Activated CD4-positive, alpha-beta T cell treated with anti-CD3 and anti-CD28 coated beads, Interleukin-2, Interleukin-6, amounts not matched to agents 100 ng/mL and 50 ng/mL, durations not matched to agents 16 hours and 8 hours (primary cell): Measurements from ENCODE around the gene FAM184B.

Experiments
- DNase-seq: peaks from one replicate; pipeline ENCODE4 v3.0.0-alpha.2; 2020

Gene FAM184B

DNA sequence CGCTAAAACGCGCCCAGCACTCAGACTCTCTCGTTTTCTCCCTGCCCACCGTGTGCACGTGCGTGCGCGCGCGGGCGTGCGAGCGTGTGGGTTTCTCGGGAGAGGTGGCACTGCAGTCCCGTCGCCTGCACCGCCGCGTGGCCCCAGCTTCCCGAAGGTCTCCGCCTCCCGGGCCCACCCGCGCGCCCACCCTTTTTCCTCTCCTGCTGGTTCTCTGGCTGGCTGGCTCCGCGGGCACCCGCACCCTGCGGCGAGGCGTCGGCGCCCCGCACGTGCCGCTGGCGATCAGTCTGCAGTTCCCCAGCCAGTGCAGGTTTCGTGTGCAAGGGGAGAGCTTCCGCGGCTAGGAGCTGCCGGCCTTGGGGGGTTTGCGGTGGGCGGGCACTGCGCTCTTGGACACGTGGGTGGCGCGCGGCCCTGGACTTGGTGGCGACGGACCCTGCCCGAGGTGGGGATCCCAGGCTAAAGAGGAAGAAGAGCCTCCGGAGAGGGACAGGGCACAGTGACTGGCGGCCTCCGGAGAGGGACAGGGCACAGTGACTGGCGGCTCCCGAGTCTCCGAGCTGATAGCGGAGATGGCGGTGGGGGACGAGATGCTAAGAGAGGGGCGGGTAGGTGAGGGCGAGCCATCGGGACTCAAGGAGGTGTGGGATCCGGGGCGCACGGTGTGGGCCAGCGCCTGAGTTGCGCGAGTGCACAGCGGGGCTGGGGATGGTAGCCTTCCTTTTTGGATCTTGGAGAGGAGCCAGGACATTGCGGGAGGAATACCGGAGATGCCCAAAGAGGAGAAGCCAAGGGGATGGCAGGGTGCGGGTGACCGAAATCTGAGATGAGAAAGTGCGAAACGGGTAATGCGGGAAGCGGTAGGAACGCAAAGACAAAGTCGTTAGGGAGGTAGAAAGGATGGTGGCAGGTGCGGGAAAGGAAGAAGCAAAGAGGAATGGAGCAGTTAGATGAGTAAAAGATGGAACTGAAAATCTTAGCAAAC, at the start of gene FAM184B:
TSS of gene FAM184B (minus strand) at position 322 of the 988 bp plus-strand sequence. CDS start 322 bp downstream, outside the sequence.
- no peak for DNase-seq

GRCh38 chr4:17823871-17824669, 42.6 kb upstream of the FAM184B start:
- no peak for DNase-seq

GRCh38 chr4:17817027-17817426, 35.6 kb upstream of the FAM184B start:
- peak; percentile 47 for DNase-seq

DNA sequence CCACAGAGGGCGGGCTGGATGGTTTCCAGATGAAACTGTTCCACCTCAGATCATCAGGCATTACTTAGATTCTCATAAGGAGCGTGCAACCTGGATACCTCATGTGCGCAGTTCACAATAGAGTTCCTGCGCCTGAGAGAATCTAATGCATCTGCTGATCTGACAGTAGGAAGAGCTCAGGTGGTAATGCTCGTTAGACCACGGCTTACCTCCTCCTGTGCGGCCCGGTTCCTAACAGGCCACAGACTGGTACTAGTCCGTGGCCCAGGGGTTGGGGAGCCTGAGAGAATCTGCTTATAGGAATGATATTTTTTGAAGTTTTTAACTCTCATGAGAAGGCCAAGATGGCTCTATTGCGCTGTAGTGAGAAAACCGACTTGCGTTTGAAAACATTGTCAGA, 34.7 kb upstream of the FAM184B start:
- DNase-seq, result no peak

GRCh38 chr4:17814140-17814539, 32.7 kb upstream of the FAM184B start:
- DNase-seq, result no peak

- no peak for DNase-seq
Observed at GRCh38 chr4:17812801-17813200, 31.4 kb upstream of the FAM184B start.

- DNase-seq, result no peak
Observed at GRCh38 chr4:17812125-17812524, 30.7 kb upstream of the FAM184B start.

GRCh38 chr4:17811078-17811603, 29.7 kb upstream of the FAM184B start:
- DNase-seq, result peak; percentile 37

DNA sequence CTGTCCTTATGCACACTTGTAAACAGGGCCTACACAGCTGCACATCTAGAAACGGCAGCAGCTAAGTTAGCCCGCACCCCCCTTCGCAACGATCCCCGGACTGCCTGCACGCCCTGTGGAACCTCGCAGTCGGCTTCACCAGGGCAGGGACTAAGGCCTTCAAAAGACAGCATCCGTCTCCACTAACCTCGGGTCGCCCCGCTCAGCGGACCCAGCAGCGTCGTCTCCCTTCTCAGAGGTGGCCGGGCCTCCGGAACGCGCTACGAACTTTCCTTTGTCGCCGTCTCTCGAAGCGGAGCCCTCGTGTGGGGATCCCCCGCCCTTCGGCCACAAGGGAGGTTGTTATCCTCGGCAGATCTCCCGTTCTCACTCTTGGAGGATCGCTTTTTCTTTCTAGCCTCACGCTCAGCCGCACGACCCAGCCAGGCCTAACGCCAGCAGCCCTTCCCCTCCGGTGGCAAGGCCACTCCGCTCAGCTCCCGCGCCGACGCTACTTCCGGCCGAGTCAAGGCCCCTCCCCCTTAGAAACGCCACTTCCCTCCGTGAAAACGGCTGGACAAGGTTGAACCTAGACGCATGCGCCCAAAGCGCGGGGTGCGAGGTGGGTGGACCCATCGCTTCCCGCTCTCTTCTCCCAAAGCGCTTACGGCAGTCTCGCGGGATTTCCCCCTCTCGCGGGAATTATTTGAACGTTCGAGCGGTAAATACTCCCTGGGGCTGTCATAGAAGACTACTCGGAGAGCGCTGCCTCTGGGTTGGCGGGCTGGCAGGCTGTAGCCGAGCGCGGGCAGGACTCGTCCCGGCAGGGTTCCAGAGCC, 29.0 kb upstream of the FAM184B start, which contains the start of the genes DCAF16 and NCAPG:
TSS of gene DCAF16 (minus strand) at position 498 of the 818 bp plus-strand sequence. CDS start 6,616 bp downstream, outside the sequence.
TSS of gene NCAPG (plus strand) at position 720 of the 818 bp plus-strand sequence. CDS start 99 bp downstream, outside the sequence.
- peak; percentile 100 for DNase-seq

- no peak for DNase-seq
Observed at GRCh38 chr4:17809667-17810066, 28.2 kb upstream of the FAM184B start.

DNA sequence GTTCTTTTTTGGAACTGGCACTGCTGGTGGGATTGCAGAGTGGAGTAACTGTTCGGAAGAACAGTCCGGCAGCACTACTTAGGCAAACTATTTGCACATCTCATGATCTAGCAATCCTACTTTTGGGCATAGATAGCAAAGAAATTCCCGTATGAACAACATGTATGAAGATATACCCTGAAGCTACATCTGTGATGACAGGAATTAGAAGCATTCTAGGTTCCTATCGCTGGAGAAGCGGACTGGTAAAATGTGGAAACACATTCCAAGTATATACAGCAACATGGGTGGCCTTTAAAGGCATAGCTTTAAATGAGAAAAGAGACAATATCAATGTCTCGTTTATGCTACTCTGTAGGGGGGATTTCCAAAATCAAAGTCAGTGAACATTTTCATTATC, 26.0 kb upstream of the FAM184B start:
- DNase-seq, result no peak

GRCh38 chr4:17805580-17806155, 24.2 kb upstream of the FAM184B start:
- DNase-seq, result peak; percentile 47

- peak; percentile 21 for DNase-seq
Observed at GRCh38 chr4:17797808-17798207, 16.4 kb upstream of the FAM184B start.

- DNase-seq, result no peak
Observed at GRCh38 chr4:17794730-17795129, 13.3 kb upstream of the FAM184B start.

DNA sequence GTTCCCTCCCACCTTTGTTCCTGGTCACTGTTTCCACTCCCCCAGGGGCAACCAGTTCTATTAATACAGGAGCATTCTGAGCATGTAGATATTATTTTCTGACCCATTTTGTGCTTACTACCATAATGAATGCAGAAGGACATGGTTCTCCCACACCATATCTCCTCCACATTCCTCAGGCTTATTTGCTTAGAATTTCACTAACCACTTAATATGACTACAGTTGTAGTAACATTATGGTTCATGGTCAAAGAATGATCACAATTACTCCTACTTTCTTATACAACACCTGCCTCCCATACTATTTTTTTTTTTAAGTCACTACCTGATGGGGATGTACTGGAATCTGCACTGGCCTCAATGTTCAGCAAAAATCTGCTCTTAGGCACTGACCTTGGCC, 7.5 kb upstream of the FAM184B start:
- no peak for DNase-seq

DNA sequence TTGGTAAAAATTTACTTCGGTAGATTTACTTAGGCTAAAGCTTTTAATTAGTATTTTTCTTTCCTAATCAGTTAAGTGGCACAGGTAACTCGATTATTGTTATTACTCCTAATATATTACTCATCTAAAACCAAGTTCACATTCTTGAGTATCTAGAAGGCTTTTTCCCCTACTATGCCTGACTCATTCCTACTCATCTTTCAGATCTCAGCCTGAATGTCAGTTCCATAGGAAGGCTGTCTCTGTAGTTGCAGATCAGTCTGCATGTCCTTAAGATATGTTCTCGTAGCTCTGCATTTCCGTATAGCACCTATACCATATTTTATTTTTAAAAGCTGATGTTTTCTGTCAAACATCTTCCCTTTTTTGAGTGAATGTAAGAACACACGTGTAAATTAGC, 5.9 kb upstream of the FAM184B start:
- no peak for DNase-seq

DNA sequence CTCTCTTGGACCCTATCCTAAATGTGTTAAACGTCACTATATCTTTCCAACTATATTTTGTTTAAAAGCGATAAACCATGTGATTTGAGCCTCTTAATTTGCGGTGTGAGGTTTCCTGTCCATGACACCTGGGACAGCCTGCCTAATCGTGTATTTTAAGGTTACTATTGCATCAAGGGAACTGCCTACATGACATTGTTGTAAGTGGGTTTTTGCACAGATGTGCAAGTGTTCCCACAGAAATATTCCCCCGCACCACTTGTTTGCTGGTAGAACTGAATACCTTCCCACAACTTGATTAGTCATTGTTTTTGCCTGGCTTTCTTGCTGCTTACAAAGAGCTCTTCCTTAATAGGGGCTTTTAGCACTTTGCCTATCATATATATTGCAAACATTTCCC, 5.1 kb upstream of the FAM184B start:
- DNase-seq, result no peak

DNA sequence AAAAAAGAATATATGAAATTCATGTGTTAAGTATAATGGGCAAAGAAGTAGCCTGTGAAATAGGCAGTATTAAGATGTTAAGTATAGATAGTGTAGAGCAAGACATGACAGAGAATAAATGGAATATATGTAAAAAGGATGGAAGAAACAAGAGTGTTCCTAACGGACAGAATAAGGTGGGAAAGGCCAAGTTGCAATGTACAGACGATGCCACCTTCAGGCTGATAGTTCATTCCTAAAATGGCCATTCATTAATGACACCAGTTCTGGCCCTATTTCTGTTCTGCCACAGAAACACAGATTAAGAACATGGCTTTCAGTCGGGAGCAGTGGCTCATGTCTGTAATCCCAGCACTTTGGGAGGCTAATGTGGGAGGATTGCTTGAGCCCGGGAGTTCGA, 4.4 kb upstream of the FAM184B start:
- no peak for DNase-seq

DNA sequence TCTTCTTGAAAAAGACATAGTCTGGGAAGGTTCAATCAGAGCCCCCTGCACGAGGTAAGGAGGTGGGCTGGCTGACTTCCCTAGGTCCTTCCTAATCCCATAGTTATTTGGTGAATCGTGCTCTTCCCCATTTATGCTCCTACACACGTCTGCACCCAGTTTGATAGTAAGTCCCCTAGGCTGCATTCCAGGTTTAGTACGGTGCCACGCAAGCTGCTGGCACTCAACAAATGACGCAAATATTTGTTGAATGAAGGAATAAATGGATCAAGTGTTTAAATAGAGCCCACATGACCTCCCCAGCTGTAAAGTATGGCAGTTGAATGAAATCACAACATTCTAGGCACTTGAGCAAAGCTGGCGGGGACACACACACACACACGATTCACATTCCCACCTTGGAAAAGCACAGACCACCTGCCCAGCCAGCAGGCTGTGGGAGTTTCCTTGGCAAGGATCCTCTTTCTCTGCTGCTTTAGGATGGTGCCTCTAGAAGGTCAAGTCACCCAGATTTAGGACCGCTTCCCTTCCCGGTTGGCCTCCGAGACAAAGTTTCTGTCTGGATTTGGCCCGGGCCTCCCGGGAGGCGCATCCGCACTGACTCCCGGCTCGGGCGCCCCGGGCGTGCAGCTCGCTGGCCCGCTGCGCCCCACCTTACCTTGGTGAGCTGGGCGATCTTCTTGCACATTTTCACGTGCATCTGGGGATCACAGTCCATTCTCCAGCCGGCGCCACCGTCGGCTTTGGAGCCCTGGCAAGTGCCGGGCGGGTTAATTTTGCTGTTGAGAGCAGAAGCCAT, 721 bp downstream of the FAM184B start:
- no peak for DNase-seq

DNA sequence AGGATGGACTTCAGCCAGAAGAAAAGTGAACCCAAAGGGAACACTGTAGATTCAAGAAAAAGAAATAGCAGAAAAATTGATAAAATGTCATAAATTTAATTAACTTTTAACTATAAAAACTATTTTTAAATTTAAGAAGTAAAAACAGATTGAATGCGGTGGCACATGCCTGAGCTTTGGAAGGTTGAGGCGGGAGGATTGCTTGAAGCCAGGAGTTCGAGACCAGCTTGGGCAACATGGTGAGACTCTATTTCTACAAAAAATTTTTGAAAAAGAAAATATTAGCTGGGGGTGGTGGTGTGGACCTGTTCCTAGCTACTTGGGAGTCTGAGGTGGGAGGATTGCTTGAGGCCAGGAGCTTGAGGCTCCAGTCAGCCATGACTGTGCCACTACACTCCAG, 3.0 kb downstream of the FAM184B start:
- no peak for DNase-seq

- no peak for DNase-seq
Observed at GRCh38 chr4:17773135-17773698, 8.2 kb downstream of the FAM184B start.
